Left ventricle myocardium inferior (tissue), 1 donor: Measurements from ENCODE around the gene RPAP2. TPM values are rescaled to one million over a fixed set of nuclear protein-coding genes. Genes with fewer than 3 reads are reported as not detected.

Experiments
- DNase-seq: peaks from one replicate; pipeline ENCODE4 v3.0.0-alpha.2; 2020
- H3K27ac ChIP-seq: fragments of 200-600 bp; replicated peaks from 2 replicates; pipeline ENCODE4 v1.8.0; 2021
- H3K27me3 ChIP-seq: fragments of 200-600 bp; 2 replicates; pipeline ENCODE4 v1.8.0; 2021; ENCODE audit warnings: low read depth
- H3K36me3 ChIP-seq: fragments of 200-600 bp; 2 replicates; pipeline ENCODE4 v1.8.0; 2021
- H3K4me1 ChIP-seq: fragments of 200-600 bp; 2 replicates; pipeline ENCODE4 v1.8.0; 2021
- H3K4me3 ChIP-seq: fragments of 200-600 bp; 2 replicates; pipeline ENCODE4 v1.8.0; 2021; ENCODE audit warnings: mild to moderate bottlenecking, moderate library complexity
- H3K9me3 ChIP-seq: fragments of 200-600 bp; replicated peaks from 2 replicates; pipeline ENCODE4 v1.8.0; 2021
- CTCF ChIP-seq: fragments of 200-600 bp; IDR thresholded peaks from 2 replicates; pipeline ENCODE4 v1.8.0; 2021; ENCODE audit warnings: antibody characterized with exemption, mild to moderate bottlenecking, borderline replicate concordance
- intact Hi-C: fragments of 100-400 bp; cut with micrococcal nuclease; formaldehyde crosslinking; loops from one replicate; pipeline ENCODE4 v1.11.0; 2022
- total RNA-seq: library from RNA; stranded (reverse); fragmentation: NEBNext Ultra II Directional; extraction: Animal tissue kit (Norgen Biotek cat#: 25700); gene quantifications from one replicate; pipeline ENCODE4 v1.2.1, GENCODE V29; 2021
- donor health status: DM: no; HTN: yes; CAD: no; lungs with severe emphysema.

Gene RPAP2
- total RNA-seq, 1 donor from 2014 or later: 25.3 TPM

- no peak overlapping the region for H3K4me3 ChIP-seq
- H3K27me3 ChIP-seq: no peaks in the 10 kb centered on the region
- TF ChIP-seq CTCF: no peak
- no peaks in the 10 kb centered on the region for H3K9me3 ChIP-seq
- DNase-seq: no peak
- peaks cover 28% of the 10 kb centered on the region for H3K36me3 ChIP-seq
- intact Hi-C loops: loop anchor here (10.0 kb wide), 1 partner anchor 311 kb away; no protein-coding TSS in a partner anchor
- H3K27ac ChIP-seq: no peak overlapping the region
- peaks cover 10% of the 10 kb centered on the region for H3K4me1 ChIP-seq
Observed at GRCh38 chr1:92314024-92314423, 15.2 kb downstream of the RPAP2 start.

- no peak for DNase-seq
- Histone ChIP-seq H3K27ac (no peak overlapping the region), H3K9me3 (no peaks in the 10 kb centered on the region), H3K27me3 (no peaks in the 10 kb centered on the region), H3K36me3 (peaks cover 39% of the 10 kb centered on the region), H3K4me1 (peaks cover 10% of the 10 kb centered on the region), H3K4me3 (no peak overlapping the region)
- intact Hi-C loops: loop anchor here (10.0 kb wide), 1 partner anchor 309 kb away; no protein-coding TSS in a partner anchor
- TF ChIP-seq CTCF: no peak
Observed at GRCh38 chr1:92315766-92316599, 17.1 kb downstream of the RPAP2 start.

GRCh38 chr1:92317836-92318493 lies 19.1 kb downstream of the RPAP2 start:
- Histone ChIP-seq H3K4me3 (no peak overlapping the region), H3K27ac (no peak overlapping the region), H3K27me3 (no peaks in the 10 kb centered on the region), H3K36me3 (peaks cover 43% of the 10 kb centered on the region), H3K4me1 (peaks cover 10% of the 10 kb centered on the region), H3K9me3 (no peaks in the 10 kb centered on the region)
- no peak for DNase-seq
- no peak for TF ChIP-seq CTCF
- intact Hi-C loops: loop anchor here (10.0 kb wide), 1 partner anchor 307 kb away; no protein-coding TSS in a partner anchor

GRCh38 chr1:92323473-92324453 lies 24.9 kb downstream of the RPAP2 start:
- Histone ChIP-seq H3K4me1 (no peaks in the 10 kb centered on the region), H3K27me3 (no peaks in the 10 kb centered on the region), H3K9me3 (peaks cover 30% of the 10 kb centered on the region), H3K27ac (no peak overlapping the region), H3K36me3 (peaks cover 83% of the 10 kb centered on the region), H3K4me3 (no peak overlapping the region)
- no peak for TF ChIP-seq CTCF
- intact Hi-C loops: no loop called here
- DNase-seq: no peak

- Histone ChIP-seq H3K4me1 (no peaks in the 10 kb centered on the region), H3K27me3 (no peaks in the 10 kb centered on the region), H3K27ac (no peak overlapping the region), H3K36me3 (peaks cover 93% of the 10 kb centered on the region), H3K9me3 (peaks cover 31% of the 10 kb centered on the region), H3K4me3 (no peak overlapping the region)
- DNase-seq: no peak
- intact Hi-C loops: no loop called here
- TF ChIP-seq CTCF: no peak
Observed at GRCh38 chr1:92324784-92325183, 25.9 kb downstream of the RPAP2 start.
